HepG2 (cell line): ENCODE data around the gene KIAA1958.

Experiments used
- CTCF ChIP-seq: sonication (generic); formaldehyde crosslinking; IDR thresholded peaks from 2 replicates; pipeline ENCODE4 v1.5.0; 2020; ENCODE audit warnings: mild to moderate bottlenecking, missing genetic modification reagents, moderate library complexity
- FLYWCH1 ChIP-seq: sonication (generic); formaldehyde crosslinking; IDR thresholded peaks from 2 replicates; pipeline ENCODE4 v1.8.1; 2023; ENCODE audit warnings: mild to moderate bottlenecking, missing genetic modification reagents
- KMT2B ChIP-seq: IDR thresholded peaks from 2 replicates; pipeline ENCODE4 v1.6.1; 2016; ENCODE audit warnings: missing genetic modification reagents, missing compliant biosample characterization
- MAFF ChIP-seq: IDR thresholded peaks from 2 replicates; pipeline ENCODE4 v1.6.1; 2011; ENCODE audit warnings: low read depth, low read length, improper control_type of control experiment
- POLR2AphosphoS5 ChIP-seq: IDR thresholded peaks from 2 replicates; pipeline ENCODE4 v1.6.1; 2012; ENCODE audit warnings: low read depth, low read length
- TFDP2 ChIP-seq: sonication (generic); formaldehyde crosslinking; IDR thresholded peaks from 2 replicates; pipeline ENCODE4 v1.4.0; 2020; ENCODE audit warnings: missing genetic modification reagents
- ZFP36 ChIP-seq: fragments of 150-350 bp; IDR thresholded peaks from 2 replicates; pipeline ENCODE4 v1.6.1; 2018; ENCODE audit warnings: borderline replicate concordance, low read length, low read depth; ENCODE audit not compliant: partially characterized antibody
- ZHX1 ChIP-seq: sonication (generic); formaldehyde crosslinking; IDR thresholded peaks from 2 replicates; pipeline ENCODE4 v1.8.1; 2022; ENCODE audit warnings: low read depth, mild to moderate bottlenecking, missing genetic modification reagents
- ZNF292 ChIP-seq: sonication (generic); formaldehyde crosslinking; IDR thresholded peaks from 2 replicates; pipeline ENCODE4 v1.8.1; 2022; ENCODE audit warnings: mild to moderate bottlenecking, low read depth, missing genetic modification reagents, borderline replicate concordance
- ZNF776 ChIP-seq: sonication (generic); formaldehyde crosslinking; IDR thresholded peaks from 2 replicates; pipeline ENCODE4 v1.4.0; 2020; ENCODE audit warnings: mild to moderate bottlenecking, missing genetic modification reagents

DNA sequence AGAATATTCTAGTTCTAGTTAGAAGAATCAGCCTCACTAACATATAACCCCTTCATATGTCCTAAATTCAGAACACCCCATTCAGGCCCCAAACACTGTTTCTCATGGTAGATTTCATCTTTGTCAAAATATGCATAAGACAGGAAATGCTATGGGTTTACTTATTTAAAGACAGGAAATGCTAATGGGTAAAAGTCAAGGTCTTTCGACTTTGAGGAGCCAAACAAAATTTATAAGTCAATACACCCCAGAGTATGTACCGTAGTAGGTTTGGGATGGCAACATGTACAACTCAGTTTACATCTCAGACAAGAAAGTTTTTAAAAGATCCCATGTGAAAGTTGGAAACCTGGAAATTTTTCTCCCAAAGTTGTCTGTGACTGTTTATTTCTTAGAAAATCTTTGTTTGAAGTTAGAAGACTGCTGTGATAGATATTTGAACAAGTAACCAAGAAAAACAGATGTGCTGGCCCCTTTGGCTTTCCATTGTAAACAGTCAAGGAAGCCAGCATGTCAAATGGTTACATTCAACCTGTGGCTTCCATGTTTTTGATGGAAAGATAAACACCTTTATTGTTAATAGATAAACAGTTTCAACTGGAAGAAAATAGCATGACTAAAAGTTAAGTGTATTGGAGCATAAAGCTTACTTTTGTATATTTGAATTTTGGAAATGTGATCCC is 129.1 kb downstream of the KIAA1958 start:
- TF ChIP-seq ZFP36 = no peak
- no peak for TF ChIP-seq TFDP2 (CRISPR knock-in tag)
- TF ChIP-seq CTCF (CRISPR knock-in tag) = no peak
- no peak for TF ChIP-seq ZNF292 (CRISPR knock-in tag)
- TF ChIP-seq MAFF = no peak
- no peak for TF ChIP-seq KMT2B (CRISPR knock-in tag)
- no peak for TF ChIP-seq POLR2AphosphoS5
- no peak for TF ChIP-seq ZHX1 (CRISPR knock-in tag)
- no peak for TF ChIP-seq FLYWCH1 (CRISPR knock-in tag)
- TF ChIP-seq ZNF776 (CRISPR knock-in tag) = no peak
